ENCODE results near the gene MAGEA10.
"Not testable (repeated sequence)": the region's sequence is repeated elsewhere in the genome, so short reads cannot be mapped to it uniquely, and the experiment has no call there.

The MAGEA10 gene

DNA sequence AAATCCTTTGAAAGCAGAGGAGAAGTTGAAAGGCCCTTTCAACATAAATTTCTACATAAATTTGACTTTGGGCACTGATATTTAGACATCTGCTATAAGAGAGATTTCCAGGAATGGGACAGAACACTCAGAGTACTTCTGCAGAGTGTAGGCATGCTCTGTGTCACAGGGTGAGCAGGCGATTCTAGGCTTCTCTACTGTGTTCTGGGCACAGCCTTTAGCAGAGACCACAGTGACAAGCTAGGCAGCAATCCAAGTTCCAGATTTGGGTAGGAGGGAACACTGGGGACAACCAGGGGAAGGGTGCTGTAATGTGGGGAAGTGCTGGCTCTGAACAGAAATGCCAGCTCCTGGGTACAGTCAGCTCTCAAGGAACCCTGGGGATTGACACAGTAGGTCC, 6.9 kb downstream of the MAGEA10 start:
- H3K4me3 ChIP-seq (ENCODE audit: low read depth, low read length), result no peak overlapping the region
- TF ChIP-seq, protein P1, sequence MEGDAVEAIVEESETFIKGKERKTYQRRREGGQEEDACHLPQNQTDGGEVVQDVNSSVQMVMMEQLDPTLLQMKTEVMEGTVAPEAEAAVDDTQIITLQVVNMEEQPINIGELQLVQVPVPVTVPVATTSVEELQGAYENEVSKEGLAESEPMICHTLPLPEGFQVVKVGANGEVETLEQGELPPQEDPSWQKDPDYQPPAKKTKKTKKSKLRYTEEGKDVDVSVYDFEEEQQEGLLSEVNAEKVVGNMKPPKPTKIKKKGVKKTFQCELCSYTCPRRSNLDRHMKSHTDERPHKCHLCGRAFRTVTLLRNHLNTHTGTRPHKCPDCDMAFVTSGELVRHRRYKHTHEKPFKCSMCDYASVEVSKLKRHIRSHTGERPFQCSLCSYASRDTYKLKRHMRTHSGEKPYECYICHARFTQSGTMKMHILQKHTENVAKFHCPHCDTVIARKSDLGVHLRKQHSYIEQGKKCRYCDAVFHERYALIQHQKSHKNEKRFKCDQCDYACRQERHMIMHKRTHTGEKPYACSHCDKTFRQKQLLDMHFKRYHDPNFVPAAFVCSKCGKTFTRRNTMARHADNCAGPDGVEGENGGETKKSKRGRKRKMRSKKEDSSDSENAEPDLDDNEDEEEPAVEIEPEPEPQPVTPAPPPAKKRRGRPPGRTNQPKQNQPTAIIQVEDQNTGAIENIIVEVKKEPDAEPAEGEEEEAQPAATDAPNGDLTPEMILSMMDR (IDR thresholded peaks at IDR 0.05; ENCODE audit: borderline replicate concordance, insufficient read depth, low read depth, low read length), result no peak

DNA sequence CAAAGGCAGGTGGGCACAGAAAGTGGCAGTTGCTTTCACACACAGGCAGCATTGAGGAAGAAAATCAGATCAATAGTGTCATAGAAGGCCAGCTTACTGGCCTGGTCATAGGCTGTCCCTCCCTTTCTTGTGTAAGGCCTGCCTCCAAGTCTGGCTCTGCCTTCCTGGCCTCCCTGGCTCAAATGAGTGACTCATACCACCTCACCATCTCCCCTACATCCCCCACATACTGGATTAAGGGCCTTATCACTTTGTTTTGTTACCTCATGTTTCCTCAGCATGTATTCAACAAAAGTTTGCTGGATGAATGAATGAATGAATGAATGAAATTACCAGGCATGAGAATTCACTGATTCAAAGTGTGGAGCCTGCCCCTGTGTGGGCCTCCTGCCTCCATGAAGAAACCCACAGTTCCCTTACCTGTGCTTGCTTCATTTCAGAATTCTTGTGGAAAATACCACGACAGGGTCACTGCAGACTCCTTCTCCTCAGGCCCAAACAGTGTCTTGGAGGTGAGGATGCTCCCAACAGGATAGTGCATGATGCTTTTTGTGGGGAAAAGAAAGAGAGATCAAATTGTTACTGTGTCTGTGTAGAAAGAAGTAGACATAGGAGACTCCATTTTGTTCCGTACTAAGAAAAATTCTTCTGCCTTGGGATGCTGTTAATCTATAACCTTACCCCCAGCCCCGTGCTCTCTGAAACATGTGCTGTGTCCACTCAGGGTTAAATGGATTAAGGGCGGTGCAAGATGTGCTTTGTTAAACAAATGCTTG, 9.1 kb downstream of the MAGEA10 start:
- H3K4me3 ChIP-seq (ENCODE audit: low read depth, low read length), result not testable (repeated sequence)

DNA sequence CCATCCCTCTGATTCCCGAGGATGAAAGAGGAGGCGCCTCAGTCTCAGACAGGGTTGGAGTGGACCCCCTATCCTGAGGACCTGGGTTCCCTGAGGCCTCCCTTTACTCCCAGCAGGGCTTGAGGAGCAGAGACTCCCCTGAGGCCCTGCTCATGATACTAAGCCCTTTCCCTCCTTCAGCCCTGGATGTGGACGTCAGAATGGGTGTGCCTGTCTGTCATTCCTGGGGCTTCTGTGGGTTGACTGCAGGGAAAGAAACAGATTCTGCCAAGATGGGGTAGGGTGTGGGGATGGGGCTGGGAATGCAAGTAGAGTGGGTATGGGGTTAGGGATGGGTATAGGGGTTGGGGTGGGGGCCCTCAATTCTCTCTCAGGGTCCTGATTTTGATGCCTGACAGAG, 21.1 kb downstream of the MAGEA10 start:
- TF ChIP-seq, protein P1 (IDR thresholded peaks at IDR 0.05; ENCODE audit: borderline replicate concordance, insufficient read depth, low read depth, low read length), result no peak
- H3K4me3 ChIP-seq (ENCODE audit: low read depth, low read length), result no peak overlapping the region

DNA sequence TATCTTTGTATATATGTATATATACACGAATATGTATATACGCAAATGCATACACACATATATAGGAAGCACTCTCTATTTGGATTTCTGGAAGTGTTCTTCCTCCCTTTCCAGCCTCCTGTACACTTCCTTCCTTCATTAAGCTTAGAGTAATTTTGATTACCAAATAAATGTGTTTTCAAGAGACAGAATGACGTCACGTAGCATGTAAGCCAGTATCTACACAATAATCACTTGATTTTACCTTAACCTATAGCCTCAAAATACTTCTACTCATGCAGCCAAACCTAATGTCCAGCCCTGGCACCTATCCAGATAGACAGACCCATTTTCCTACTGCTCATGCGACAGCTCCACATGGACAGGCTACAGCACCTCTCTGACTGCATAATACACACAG, 29.9 kb downstream of the MAGEA10 start:
- no peak overlapping the region for H3K4me3 ChIP-seq (ENCODE audit: low read depth, low read length)
- TF ChIP-seq, protein P1 (IDR thresholded peaks at IDR 0.05; ENCODE audit: borderline replicate concordance, insufficient read depth, low read depth, low read length), result no peak

DNA sequence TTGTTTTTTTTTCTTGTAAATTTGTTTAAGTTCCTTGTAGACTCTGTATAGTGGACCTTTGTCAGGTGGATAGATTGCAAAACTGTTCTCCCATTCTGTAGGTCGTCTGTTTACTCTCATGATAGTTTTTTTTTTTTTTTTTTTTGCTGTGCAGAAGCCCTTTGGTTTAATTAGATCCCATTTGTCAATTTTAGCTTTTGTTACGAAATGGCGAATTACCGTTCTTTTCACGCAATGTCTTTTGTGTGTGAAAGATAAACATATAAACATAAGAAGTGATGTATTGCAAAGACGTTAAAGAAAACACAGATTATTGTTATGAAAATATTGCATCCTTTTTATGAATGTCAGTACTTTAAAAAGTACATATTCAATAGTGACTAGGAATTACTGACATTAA, 34.5 kb downstream of the MAGEA10 start:
- TF ChIP-seq, protein P1 (IDR thresholded peaks at IDR 0.05; ENCODE audit: borderline replicate concordance, insufficient read depth, low read depth, low read length), result no peak

DNA sequence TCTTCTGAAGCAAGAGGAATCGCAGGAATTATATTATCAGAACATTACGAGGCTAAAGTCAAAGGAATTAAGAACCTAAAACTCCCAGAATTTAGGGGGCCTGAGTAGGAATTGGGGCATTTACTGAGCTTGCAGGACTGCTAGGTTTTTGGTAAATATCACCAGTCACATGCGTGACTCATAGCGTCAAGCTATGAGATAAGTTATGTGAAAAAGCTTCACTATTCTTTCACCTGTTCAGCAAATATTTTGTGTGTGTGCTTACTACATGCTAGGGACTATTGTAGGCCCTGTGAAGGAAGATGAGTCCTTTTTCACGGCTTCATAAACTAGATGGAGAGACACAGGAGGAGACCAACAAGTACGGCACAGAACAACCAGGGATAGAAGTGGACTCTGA, 52.2 kb downstream of the MAGEA10 start:
- H3K4me3 ChIP-seq (ENCODE audit: low read depth, low read length), result no peak overlapping the region
- TF ChIP-seq, protein P1 (IDR thresholded peaks at IDR 0.05; ENCODE audit: borderline replicate concordance, insufficient read depth, low read depth, low read length), result no peak

More for the DNA sequence above, 34.5 kb downstream of the MAGEA10 start:
- H3K4me3 ChIP-seq (ENCODE audit: low read depth, low read length), result no peak overlapping the region

All from GM12875 (cell line).